ENCODE measurements around the gene PDLIM5.

Gene PDLIM5

DNA sequence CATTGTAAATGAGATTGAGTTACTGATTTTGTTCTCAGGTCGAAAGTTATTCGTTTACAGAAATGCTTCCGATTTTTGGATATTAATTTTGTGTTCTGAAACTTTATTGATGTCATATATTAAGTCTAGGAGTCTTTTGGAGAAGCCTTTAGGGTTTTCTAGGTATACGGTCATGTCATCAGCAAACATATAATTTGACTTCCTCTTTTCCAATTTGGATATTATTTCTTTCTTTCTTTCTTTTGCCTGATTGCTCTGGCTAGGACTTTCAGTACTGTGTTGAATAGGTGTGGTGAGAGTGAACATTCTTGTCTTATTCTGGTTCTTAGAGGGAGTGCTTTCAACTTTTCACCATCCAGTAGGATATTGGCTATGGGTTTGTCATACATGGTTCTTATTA, 35.4 kb upstream of the PDLIM5 start:
- Histone ChIP-seq H3K36me3 (ENCODE audit: insufficient read depth, low read length) (no peaks in the 10 kb centered on the region), H3K4me1 (ENCODE audit: insufficient read depth, low read length, poor library complexity, severe bottlenecking) (peaks cover 7% of the 10 kb centered on the region), H3K4me3 (ENCODE audit: low read length, poor library complexity, severe bottlenecking) (no peak overlapping the region), H3K9me3 (ENCODE audit: insufficient read depth, low read depth, low read length) (no peaks in the 10 kb centered on the region), H3K27me3 (ENCODE audit: insufficient read depth, low read length, poor library complexity, severe bottlenecking) (no peaks in the 10 kb centered on the region), H3K4me2 (ENCODE audit: low read depth, low read length, poor library complexity, severe bottlenecking) (no peak overlapping the region), H4K20me1 (ENCODE audit: insufficient read depth, low read length, poor library complexity, severe bottlenecking) (no peaks in the 10 kb centered on the region), H3K79me2 (ENCODE audit: insufficient read depth, low read length) (no peaks in the 10 kb centered on the region), H3K9ac (ENCODE audit: low read depth, low read length, poor library complexity, severe bottlenecking) (no peak overlapping the region), H3K9me2 (replicated peaks; ENCODE audit: low read depth, low read length) (no peaks in the 10 kb centered on the region), H3F3A (ENCODE audit: low read depth) (no peaks in the 10 kb centered on the region), H2AFZ (ENCODE audit: low read length) (no peak overlapping the region)
- TF ChIP-seq, protein P1, sequence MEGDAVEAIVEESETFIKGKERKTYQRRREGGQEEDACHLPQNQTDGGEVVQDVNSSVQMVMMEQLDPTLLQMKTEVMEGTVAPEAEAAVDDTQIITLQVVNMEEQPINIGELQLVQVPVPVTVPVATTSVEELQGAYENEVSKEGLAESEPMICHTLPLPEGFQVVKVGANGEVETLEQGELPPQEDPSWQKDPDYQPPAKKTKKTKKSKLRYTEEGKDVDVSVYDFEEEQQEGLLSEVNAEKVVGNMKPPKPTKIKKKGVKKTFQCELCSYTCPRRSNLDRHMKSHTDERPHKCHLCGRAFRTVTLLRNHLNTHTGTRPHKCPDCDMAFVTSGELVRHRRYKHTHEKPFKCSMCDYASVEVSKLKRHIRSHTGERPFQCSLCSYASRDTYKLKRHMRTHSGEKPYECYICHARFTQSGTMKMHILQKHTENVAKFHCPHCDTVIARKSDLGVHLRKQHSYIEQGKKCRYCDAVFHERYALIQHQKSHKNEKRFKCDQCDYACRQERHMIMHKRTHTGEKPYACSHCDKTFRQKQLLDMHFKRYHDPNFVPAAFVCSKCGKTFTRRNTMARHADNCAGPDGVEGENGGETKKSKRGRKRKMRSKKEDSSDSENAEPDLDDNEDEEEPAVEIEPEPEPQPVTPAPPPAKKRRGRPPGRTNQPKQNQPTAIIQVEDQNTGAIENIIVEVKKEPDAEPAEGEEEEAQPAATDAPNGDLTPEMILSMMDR (conservative IDR thresholded peaks at IDR 0.05; ENCODE audit: low read length): no peak
- no peak for TF ChIP-seq EZH2phosphoT487 (IDR thresholded peaks at IDR 0.05; ENCODE audit: borderline replicate concordance)

DNA sequence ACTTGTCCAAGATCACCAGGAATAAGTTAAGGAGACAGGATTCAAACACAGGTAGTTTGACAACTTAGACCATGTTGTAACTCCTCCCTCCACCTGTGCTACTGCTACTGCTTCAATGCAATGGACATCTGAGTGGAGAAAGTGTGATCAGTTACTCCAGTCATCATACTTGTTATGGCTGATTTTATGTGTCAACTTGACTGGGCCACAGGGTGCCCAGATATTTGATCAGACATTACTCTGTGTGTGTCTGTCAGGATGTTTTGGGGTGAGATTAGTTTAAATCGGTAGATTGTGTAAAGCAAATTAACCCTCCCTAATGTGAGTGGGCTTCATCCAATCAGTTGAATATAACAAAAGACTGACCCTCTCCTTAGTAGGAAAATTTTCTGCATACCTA, 34.8 kb upstream of the PDLIM5 start:
- no peak overlapping the region for H3K9ac ChIP-seq (ENCODE audit: low read depth, low read length, poor library complexity, severe bottlenecking)
- H3K4me3 ChIP-seq (ENCODE audit: low read length, poor library complexity, severe bottlenecking): no peak overlapping the region
- H3K79me2 ChIP-seq (ENCODE audit: insufficient read depth, low read length): no peaks in the 10 kb centered on the region
- H3K9me2 ChIP-seq (replicated peaks; ENCODE audit: low read depth, low read length): no peaks in the 10 kb centered on the region
- no peak overlapping the region for H3K4me2 ChIP-seq (ENCODE audit: low read depth, low read length, poor library complexity, severe bottlenecking)
- no peaks in the 10 kb centered on the region for H3K36me3 ChIP-seq (ENCODE audit: insufficient read depth, low read length)
- no peak overlapping the region for H2AFZ ChIP-seq (ENCODE audit: low read length)
- no peak for TF ChIP-seq EZH2phosphoT487 (IDR thresholded peaks at IDR 0.05; ENCODE audit: borderline replicate concordance)
- TF ChIP-seq, protein P1 (conservative IDR thresholded peaks at IDR 0.05; ENCODE audit: low read length): no peak
- H3K4me1 ChIP-seq (ENCODE audit: insufficient read depth, low read length, poor library complexity, severe bottlenecking): peaks cover 7% of the 10 kb centered on the region
- H3K27me3 ChIP-seq (ENCODE audit: insufficient read depth, low read length, poor library complexity, severe bottlenecking): no peaks in the 10 kb centered on the region
- H3K9me3 ChIP-seq (ENCODE audit: insufficient read depth, low read depth, low read length): no peaks in the 10 kb centered on the region
- no peaks in the 10 kb centered on the region for H4K20me1 ChIP-seq (ENCODE audit: insufficient read depth, low read length, poor library complexity, severe bottlenecking)
- no peaks in the 10 kb centered on the region for H3F3A ChIP-seq (ENCODE audit: low read depth)

DNA sequence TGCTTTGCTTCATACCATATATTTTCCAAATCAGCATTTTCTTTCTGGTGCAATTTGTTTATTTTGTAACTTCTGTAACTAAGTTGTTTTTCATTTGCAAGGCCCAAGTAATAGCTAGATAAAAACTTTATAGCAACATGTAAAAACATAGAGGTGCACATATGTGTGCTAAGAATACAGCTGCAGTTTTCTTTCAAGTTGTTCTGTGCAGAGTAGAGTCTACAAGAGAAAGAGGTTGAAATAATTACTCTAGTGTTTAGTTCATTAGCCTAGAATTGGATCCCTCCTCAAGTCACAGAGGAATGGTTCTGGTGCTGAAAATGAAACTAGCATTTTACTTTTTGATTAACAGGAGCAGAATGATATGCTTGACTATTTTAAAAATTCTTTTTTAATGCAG, 32.2 kb upstream of the PDLIM5 start:
- no peak overlapping the region for H3K4me2 ChIP-seq (ENCODE audit: low read depth, low read length, poor library complexity, severe bottlenecking)
- no peaks in the 10 kb centered on the region for H4K20me1 ChIP-seq (ENCODE audit: insufficient read depth, low read length, poor library complexity, severe bottlenecking)
- peaks cover 7% of the 10 kb centered on the region for H3K4me1 ChIP-seq (ENCODE audit: insufficient read depth, low read length, poor library complexity, severe bottlenecking)
- no peak for TF ChIP-seq EZH2phosphoT487 (IDR thresholded peaks at IDR 0.05; ENCODE audit: borderline replicate concordance)
- no peaks in the 10 kb centered on the region for H3K9me3 ChIP-seq (ENCODE audit: insufficient read depth, low read depth, low read length)
- H3K9me2 ChIP-seq (replicated peaks; ENCODE audit: low read depth, low read length): no peaks in the 10 kb centered on the region
- no peak overlapping the region for H3K9ac ChIP-seq (ENCODE audit: low read depth, low read length, poor library complexity, severe bottlenecking)
- no peaks in the 10 kb centered on the region for H3K27me3 ChIP-seq (ENCODE audit: insufficient read depth, low read length, poor library complexity, severe bottlenecking)
- no peak overlapping the region for H3K4me3 ChIP-seq (ENCODE audit: low read length, poor library complexity, severe bottlenecking)
- H3F3A ChIP-seq (ENCODE audit: low read depth): no peaks in the 10 kb centered on the region
- no peaks in the 10 kb centered on the region for H3K79me2 ChIP-seq (ENCODE audit: insufficient read depth, low read length)
- no peak overlapping the region for H2AFZ ChIP-seq (ENCODE audit: low read length)
- H3K36me3 ChIP-seq (ENCODE audit: insufficient read depth, low read length): no peaks in the 10 kb centered on the region

DNA sequence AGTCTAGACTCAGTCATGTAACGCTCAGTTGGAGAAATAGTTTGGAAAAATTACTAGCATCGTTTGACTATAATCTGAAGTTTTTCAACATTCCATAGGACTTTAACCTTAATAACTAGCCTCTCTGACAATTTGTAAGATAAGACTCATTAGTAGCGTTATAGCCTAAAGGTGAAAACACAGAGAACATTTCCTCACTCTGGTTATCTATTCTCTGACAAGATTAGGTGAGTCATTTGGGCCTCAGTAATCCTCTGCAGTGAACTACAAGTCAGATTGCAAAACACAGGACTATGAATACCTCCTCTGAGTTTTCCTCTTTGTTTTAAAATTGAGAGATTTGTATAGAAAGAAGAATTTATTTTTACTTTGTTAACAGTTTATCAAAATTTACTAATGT, 31.8 kb upstream of the PDLIM5 start:
- Histone ChIP-seq H3K9me2 (replicated peaks; ENCODE audit: low read depth, low read length) (no peaks in the 10 kb centered on the region), H3K36me3 (ENCODE audit: insufficient read depth, low read length) (no peaks in the 10 kb centered on the region), H2AFZ (ENCODE audit: low read length) (no peak overlapping the region), H3K79me2 (ENCODE audit: insufficient read depth, low read length) (no peaks in the 10 kb centered on the region), H3K9ac (ENCODE audit: low read depth, low read length, poor library complexity, severe bottlenecking) (no peak overlapping the region), H3K4me3 (ENCODE audit: low read length, poor library complexity, severe bottlenecking) (no peak overlapping the region), H3K4me2 (ENCODE audit: low read depth, low read length, poor library complexity, severe bottlenecking) (no peak overlapping the region), H3K27me3 (ENCODE audit: insufficient read depth, low read length, poor library complexity, severe bottlenecking) (no peaks in the 10 kb centered on the region), H3K4me1 (ENCODE audit: insufficient read depth, low read length, poor library complexity, severe bottlenecking) (peaks cover 7% of the 10 kb centered on the region), H4K20me1 (ENCODE audit: insufficient read depth, low read length, poor library complexity, severe bottlenecking) (no peaks in the 10 kb centered on the region), H3K9me3 (ENCODE audit: insufficient read depth, low read depth, low read length) (no peaks in the 10 kb centered on the region), H3F3A (ENCODE audit: low read depth) (no peaks in the 10 kb centered on the region)
- no peak for TF ChIP-seq EZH2phosphoT487 (IDR thresholded peaks at IDR 0.05; ENCODE audit: borderline replicate concordance)
- TF ChIP-seq, protein P1 (conservative IDR thresholded peaks at IDR 0.05; ENCODE audit: low read length): no peak
